ENCODE data around the gene WDR44. TPM values are rescaled to one million over a fixed set of nuclear protein-coding genes. Genes with fewer than 3 reads are reported as not detected.
"Not testable (repeated sequence)": the region's sequence is repeated elsewhere in the genome, so short reads cannot be mapped to it uniquely, and the experiment has no call there.

The WDR44 gene
- polyA plus RNA-seq, 3 donors, result 2.8 to 5.6 (median 5.5) TPM

DNA sequence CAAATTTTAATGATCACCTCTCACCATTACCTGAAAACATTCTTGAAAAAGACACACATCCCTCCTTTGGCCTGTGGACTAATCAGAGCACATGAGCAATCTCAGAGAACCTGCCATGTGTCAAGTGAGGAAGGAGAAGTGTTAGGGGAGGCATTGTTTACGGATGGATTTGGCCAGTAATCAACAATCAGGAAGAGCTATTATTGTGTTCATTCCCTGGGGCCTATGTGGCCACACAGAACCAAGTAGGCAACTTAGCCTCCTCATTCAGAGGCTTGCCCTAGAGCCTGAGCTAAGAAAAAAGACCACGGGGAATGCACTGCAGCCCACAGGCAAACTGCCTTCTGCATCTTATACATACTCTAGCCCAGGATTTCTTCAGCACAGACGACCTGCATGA lies 109.1 kb downstream of the WDR44 start:
- H3K27ac ChIP-seq (ENCODE audit: low read depth, low read length), result no peak overlapping the region
- WGBS, 3 donors, result 64 to 79% (median 79%) methylated on average over 3 of the region's 3 CpGs

- 1 to 27% (median 2%) methylated on average over 4 of the region's 4 CpGs for WGBS, 3 donors
Observed at GRCh38 chrX:118459494-118459893, 113.6 kb downstream of the WDR44 start.

DNA sequence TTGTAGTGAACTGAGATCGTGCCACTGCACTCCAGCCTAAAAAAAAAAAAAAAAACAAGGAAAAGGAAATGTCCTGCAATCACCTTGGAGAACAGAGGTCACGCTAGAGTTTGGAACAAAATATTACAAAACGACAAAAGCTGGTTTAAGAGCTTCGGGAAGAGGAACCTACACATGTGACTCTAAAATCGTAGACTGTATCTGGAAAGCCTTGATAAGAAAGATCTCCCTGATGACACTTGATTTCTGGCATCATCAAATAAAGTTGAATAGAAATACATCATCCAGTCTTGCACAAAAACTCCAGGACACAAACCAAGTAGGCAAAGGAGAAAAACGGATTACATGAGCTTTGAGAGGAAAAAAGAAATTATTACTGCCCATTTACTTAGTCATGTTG lies 118.6 kb downstream of the WDR44 start:
- WGBS, 3 donors, result 32 to 61% (median 45%) methylated on average over 6 of the region's 6 CpGs
- H3K27ac ChIP-seq (ENCODE audit: low read depth, low read length), result no peak overlapping the region

More at GRCh38 chrX:118459494-118459893, 113.6 kb downstream of the WDR44 start:
- no peak overlapping the region for H3K27ac ChIP-seq (ENCODE audit: low read depth, low read length)

GRCh38 chrX:118468122-118468521 lies 122.2 kb downstream of the WDR44 start:
- no peak overlapping the region for H3K27ac ChIP-seq (ENCODE audit: low read depth, low read length)
- WGBS, 3 donors, result 58 to 86% (median 72%) methylated on average over 7 of the region's 7 CpGs

- 84 to 94% (median 92%) methylated on average over 5 of the region's 5 CpGs for WGBS, 3 donors
Observed at GRCh38 chrX:118470721-118471347, 124.9 kb downstream of the WDR44 start.

DNA sequence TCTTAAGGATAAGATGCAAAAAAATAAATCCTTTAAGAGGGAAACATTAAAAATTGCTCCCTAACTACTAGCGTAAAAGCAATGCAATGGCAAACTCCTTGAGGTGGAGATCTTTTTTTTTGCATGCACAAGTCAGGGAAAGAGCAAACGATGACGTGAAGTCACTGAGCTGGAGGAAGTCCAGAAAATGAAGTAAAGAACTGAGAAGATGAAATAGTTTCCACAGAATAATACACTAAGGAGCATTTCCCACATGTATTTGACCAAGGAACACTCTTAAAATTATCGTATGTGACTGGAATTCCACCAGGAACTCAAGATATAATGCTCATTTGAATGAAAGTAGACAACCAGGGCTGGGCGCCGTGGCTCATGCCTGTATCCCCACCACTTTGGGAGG lies 128.7 kb downstream of the WDR44 start:
- 57 to 72% (median 66%) methylated on average over 6 of the region's 6 CpGs for WGBS, 3 donors
- H3K27ac ChIP-seq (ENCODE audit: low read depth, low read length), result no peak overlapping the region

More at GRCh38 chrX:118470721-118471347, 124.9 kb downstream of the WDR44 start:
- not testable (repeated sequence) for H3K27ac ChIP-seq (ENCODE audit: low read depth, low read length)

- no peak overlapping the region for H3K27ac ChIP-seq (ENCODE audit: low read depth, low read length)
- WGBS, 3 donors, result 81 to 90% (median 81%) methylated on average over 3 to 4 of the region's 4 CpGs
Observed at GRCh38 chrX:118475903-118476302, 130.0 kb downstream of the WDR44 start.

DNA sequence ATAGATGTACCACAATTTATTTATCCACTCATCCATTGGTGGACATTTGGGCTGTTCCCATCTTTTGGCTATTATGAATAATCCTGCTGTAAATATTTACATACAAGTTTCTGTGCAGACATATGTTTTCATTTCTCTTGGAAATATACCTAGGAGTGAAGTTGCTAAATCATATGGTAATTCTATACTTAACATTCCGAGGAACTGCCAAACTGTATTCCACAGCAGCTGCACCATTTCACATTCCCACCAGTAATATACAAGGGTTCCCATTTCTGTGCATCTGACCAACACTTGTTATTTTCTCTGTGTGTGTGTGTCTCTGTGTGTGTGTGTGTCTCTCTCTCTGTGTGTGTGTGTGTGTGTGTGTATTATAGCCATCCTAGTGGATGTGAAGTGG lies 134.3 kb downstream of the WDR44 start:
- WGBS, 3 donors, result 84 to 94% (median 93%) methylated on average over 1 of the region's 1 CpG
- no peak overlapping the region for H3K27ac ChIP-seq (ENCODE audit: low read depth, low read length)

DNA sequence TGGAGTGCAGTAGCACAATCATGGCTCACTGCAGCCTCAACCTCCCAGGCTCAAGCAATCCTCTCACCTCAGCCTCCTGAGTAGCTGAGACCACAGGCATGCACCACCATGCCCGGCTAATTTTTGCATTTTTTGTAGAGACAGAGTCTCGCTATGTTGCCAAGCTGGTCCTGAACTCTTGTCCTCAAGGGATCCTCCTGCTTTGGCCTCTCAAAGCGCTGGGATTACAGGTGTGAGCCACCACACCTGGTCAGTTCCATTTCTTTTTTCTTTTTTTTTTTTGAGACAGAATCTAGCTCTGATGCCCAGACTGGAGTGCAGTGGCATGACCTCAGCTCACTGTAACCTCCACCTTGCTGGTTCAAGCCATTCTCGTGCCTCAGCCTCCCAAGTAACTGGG lies 136.5 kb downstream of the WDR44 start:
- not testable (repeated sequence) for H3K27ac ChIP-seq (ENCODE audit: low read depth, low read length)
- 84 to 97% (median 90%) methylated on average over 3 to 4 of the region's 4 CpGs for WGBS, 3 donors

DNA sequence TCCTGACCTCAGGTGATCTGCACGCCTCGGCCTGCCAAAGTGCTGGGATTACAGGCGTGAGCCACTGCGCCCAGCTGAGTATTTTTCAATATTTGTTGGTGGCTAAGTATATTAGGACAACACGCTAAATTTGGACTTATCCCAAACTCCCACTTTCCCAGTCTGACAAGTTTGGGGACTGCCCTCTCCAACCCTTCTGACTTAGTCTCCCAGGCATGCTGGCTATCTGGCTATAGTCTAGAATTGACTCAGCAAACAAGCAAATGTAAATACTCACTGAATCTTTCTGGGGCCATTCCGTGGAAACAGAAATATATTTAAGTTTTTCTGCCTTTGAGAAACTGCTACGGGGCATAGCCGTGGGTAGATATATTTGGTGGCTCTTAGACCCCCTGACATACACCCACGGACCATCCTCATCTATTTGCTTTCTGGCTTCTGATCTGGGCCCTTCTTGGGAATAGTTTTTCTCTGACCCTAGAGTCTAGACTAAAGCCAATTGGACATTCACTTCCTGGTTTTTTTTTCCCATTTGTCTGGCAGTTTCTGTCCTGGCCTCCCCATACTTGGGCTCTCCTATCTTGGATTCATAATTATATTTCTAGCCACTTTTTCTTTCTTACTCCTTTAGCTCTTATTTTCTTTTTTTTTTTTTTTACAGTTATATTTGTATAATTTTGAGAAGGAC lies 138.5 kb downstream of the WDR44 start:
- no peak overlapping the region for H3K27ac ChIP-seq (ENCODE audit: low read depth, low read length)
- WGBS, 3 donors, result 45 to 86% (median 75%) methylated on average over 9 of the region's 9 CpGs

GRCh38 chrX:118486693-118487092 lies 140.8 kb downstream of the WDR44 start:
- not testable (repeated sequence) for H3K27ac ChIP-seq (ENCODE audit: low read depth, low read length)
- WGBS, 3 donors, result 78 to 100% (median 83%) methylated on average over 1 of the region's 1 CpG

- 76 to 93% (median 91%) methylated on average over 3 of the region's 3 CpGs for WGBS, 3 donors
- no peak overlapping the region for H3K27ac ChIP-seq (ENCODE audit: low read depth, low read length)
Observed at GRCh38 chrX:118493016-118493415, 147.1 kb downstream of the WDR44 start.

- WGBS, 3 donors, result 65 to 93% (median 91%) methylated on average over 3 of the region's 3 CpGs
Observed at GRCh38 chrX:118493653-118494297, 147.9 kb downstream of the WDR44 start.

DNA sequence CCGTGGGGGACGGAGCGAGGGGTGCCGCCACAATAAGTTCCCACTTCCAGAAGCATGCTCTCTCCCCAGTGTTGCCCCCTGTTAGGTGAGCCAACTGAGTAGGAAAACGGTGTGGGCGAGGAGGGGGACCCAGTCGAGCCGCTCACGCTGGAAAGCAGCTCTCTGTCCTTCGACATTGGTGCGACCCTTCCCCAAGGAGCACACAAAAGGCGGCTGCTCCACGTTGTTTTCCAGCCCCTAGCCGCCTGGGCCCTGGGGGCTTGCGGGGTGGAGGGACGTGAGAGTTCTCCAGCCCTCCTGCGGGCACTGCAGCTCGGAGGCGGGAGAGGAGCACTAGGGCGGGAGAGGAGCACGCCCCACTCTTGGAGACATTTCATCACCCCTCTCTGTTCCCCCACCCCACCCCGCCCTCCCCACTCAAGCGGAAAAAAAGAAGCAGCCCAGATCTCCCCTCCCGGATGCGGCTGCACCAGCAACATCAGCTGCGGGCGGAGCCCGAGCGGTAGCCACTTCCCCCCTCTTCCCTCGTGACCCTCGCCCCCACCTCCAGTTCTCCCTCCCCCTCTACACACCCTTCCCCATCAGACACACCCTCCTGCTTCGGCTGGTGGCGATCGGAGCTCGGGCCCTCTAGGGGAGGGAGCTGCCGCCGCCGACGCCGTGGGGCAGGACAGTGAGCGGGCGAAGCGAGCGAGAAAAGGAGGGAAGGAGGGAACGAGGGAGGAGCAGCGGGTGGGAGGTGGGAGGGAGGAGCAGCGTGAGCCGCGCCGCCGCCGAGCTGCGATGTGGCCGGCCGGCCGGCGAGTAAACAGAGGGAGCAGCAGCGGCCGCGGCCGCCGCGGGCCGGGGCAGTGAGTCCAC lies 149.4 kb downstream of the WDR44 start, which contains the start of gene DOCK11:
DOCK11 (plus strand) TSS at position 755 of the 861 bp plus-strand sequence. CDS start 157 bp downstream, outside the sequence.
- WGBS, 3 donors, result 6 to 40% (median 21%) methylated on average over 17 to 58 of the region's 64 CpGs
- no peak within 1 kb of the TSS for H3K27ac ChIP-seq (ENCODE audit: low read depth, low read length)

More at GRCh38 chrX:118493653-118494297, 147.9 kb downstream of the WDR44 start:
- H3K27ac ChIP-seq (ENCODE audit: low read depth, low read length), result no peak overlapping the region

- H3K27ac ChIP-seq (ENCODE audit: low read depth, low read length), result no peak overlapping the region
- 0 to 29% (median 1%) methylated on average over 35 to 76 of the region's 81 CpGs for WGBS, 3 donors
Observed at GRCh38 chrX:118495958-118496762, 150.3 kb downstream of the WDR44 start.

DNA sequence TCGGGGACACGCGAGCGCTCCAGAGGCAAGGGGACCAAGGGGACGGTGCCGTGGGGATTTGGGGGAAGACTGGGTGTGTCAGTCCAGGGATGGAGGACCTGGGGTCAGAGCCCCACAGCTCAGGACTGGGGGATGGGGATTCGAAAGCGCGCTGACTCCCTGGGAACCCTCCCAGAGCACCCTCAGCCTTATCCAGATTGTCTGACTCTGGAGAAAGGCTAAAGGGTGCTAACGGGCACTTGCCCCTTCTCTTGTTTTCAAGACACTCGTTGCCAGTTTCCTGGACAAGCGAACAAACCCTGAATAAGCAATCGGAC lies 150.8 kb downstream of the WDR44 start:
- no peak overlapping the region for H3K27ac ChIP-seq (ENCODE audit: low read depth, low read length)
- 1 to 20% (median 4%) methylated on average over 10 to 13 of the region's 13 CpGs for WGBS, 3 donors

GRCh38 chrX:118497180-118497818 lies 151.4 kb downstream of the WDR44 start:
- H3K27ac ChIP-seq (ENCODE audit: low read depth, low read length), result no peak overlapping the region
- WGBS, 3 donors, result 22 to 43% (median 29%) methylated on average over 7 of the region's 7 CpGs
